MM.1S (cell line): ENCODE results near the gene C4A.
"Not testable (repeated sequence)": the region's sequence is repeated elsewhere in the genome, so short reads cannot be mapped to it uniquely, and the experiment has no call there.

Experiments
- CTCF ChIP-seq: fragments of 300-600 bp; sonication (generic); IDR thresholded peaks from 2 replicates; pipeline ENCODE4 v1.5.1; 2016; ENCODE audit warnings: antibody characterized with exemption, low read length, mixed read lengths
- EZH2 ChIP-seq: fragments of 300-600 bp; sonication (generic); optimal IDR thresholded peaks from 2 replicates; pipeline ENCODE3; 2017; ENCODE audit warnings: low read depth, mild to moderate bottlenecking, antibody characterized with exemption, low read length, mixed read lengths

GRCh38 chr6:32042276-32042675 lies 60.4 kb downstream of the C4A start:
- TF ChIP-seq CTCF, EZH2: not testable (repeated sequence)
